Stimulated activated naive B cell treated with anti-CD40 and anti-IgM and Interleukin-4, amounts not matched to agents 10 μg/mL and 1 μg/mL and 100 μg/mL, for 72 hours (primary cell): Measurements from ENCODE around the gene CLK2.

Experiments
- ATAC-seq, 2 donors: fragments of 150-1000 bp; cut with Tn5 transposase; replicated peaks; 2 replicates each; pipeline ENCODE4 v1.10.0; 2021; ENCODE audit warnings: moderate library complexity in 1 of 2
- DNase-seq: peaks from one replicate; pipeline ENCODE4 v3.0.0; 2021
- H3K27ac Mint-ChIP-seq: one replicate; pipeline ENCODE4 v1.8.0; 2022; ENCODE audit warnings: mild to moderate bottlenecking, mixed read lengths
- H3K27me3 Mint-ChIP-seq, 2 donors: one replicate each; pipeline ENCODE4 v1.8.0; 2022; ENCODE audit warnings: mixed read lengths in 2 of 2
- H3K36me3 Mint-ChIP-seq, 2 donors: one replicate each; pipeline ENCODE4 v1.8.0; 2022; ENCODE audit warnings: mixed read lengths in 2 of 2, mild to moderate bottlenecking in 1 of 2
- H3K4me1 Mint-ChIP-seq, 2 donors: one replicate each; pipeline ENCODE4 v1.8.0; 2022; ENCODE audit warnings: mixed read lengths in 2 of 2, mild to moderate bottlenecking in 1 of 2
- H3K4me3 Mint-ChIP-seq, 2 donors: one replicate each; pipeline ENCODE4 v1.8.0; 2022; ENCODE audit warnings: mild to moderate bottlenecking in 2 of 2, mixed read lengths in 2 of 2, moderate library complexity in 1 of 2
- H3K9me3 Mint-ChIP-seq, 2 donors: one replicate each; pipeline ENCODE4 v1.8.0; 2022; ENCODE audit warnings: mixed read lengths in 2 of 2, mild to moderate bottlenecking in 1 of 2

Gene CLK2

DNA sequence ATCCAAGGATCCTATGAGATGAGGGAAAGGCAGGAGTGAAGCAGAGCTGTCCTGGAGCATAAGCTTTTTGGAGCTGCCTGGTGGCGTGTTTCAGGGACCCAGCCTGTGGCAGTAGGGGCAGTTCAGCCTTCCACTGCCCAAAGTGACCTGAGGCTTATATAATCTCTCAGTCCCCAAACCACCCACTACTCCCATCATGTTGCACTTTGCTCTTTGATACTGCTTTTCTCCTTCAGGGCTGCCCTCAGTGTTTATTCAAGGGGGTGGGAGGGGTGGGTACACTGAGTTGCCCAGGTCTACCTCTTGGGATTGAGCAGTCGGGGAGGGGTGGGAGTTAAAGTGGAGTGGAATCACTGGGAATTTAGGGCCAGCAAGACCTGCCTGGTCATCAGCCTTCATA, 13.2 kb upstream of the CLK2 start:
- Mint-ChIP-seq H3K27me3 (peaks cover 7 to 9% of the 10 kb centered on the region in 2 donors), H3K36me3 (peaks cover 2% of the 10 kb centered on the region in 2 donors), H3K9me3 (no peaks in the 10 kb centered on the region), H3K4me3 (no peak overlapping the region), H3K27ac (no peak overlapping the region), H3K4me1 (no peaks in the 10 kb centered on the region)
- ATAC-seq, result no peak
- no peak for DNase-seq

DNA sequence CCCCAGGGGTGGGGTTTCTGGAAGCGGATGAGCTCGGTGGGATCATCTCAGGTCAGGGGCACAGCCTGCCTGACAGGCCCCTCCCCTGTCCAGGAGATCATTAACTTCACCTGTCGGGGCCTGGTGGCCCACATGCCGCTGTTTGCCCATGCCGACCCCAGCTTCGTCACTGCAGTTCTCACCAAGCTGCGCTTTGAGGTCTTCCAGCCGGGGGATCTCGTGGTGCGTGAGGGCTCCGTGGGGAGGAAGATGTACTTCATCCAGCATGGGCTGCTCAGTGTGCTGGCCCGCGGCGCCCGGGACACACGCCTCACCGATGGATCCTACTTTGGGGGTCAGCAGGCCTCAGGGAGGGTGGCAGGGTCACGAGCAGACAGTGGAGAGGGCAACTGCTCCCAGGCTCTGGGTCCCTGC, 12.3 kb upstream of the CLK2 start:
- ATAC-seq (no peak), DNase-seq (no peak)
- Mint-ChIP-seq H3K27ac (no peak overlapping the region), H3K9me3 (no peaks in the 10 kb centered on the region), H3K36me3 (peaks cover 2% of the 10 kb centered on the region in 2 donors), H3K4me1 (no peaks in the 10 kb centered on the region), H3K4me3 (no peak overlapping the region), H3K27me3 (peaks cover 6% of the 10 kb centered on the region in 2 donors)

DNA sequence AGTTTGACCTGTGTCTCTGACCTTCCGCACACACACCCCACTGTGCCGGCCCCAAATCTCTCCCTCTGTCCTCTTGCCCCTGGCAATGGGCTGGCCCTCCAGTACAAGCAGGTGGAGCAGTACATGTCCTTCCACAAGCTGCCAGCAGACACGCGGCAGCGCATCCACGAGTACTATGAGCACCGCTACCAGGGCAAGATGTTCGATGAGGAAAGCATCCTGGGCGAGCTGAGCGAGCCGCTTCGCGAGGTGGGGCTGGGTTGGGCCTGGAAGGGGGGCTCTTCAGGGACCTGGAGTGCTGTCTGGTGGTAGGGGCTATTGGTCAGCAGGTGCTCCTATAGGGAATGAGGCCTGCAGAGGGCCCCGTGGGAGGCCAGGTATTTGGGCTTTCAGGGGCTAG, 11.8 kb upstream of the CLK2 start:
- peaks cover 1 to 2% of the 10 kb centered on the region in 2 donors for H3K27me3 Mint-ChIP-seq
- H3K27ac Mint-ChIP-seq, result no peak overlapping the region
- ATAC-seq (no peak), DNase-seq (no peak)
- no peak overlapping the region for H3K4me3 Mint-ChIP-seq
- peaks cover 2% of the 10 kb centered on the region in 2 donors for H3K36me3 Mint-ChIP-seq
- H3K4me1 Mint-ChIP-seq, result no peaks in the 10 kb centered on the region
- H3K9me3 Mint-ChIP-seq, result no peaks in the 10 kb centered on the region

DNA sequence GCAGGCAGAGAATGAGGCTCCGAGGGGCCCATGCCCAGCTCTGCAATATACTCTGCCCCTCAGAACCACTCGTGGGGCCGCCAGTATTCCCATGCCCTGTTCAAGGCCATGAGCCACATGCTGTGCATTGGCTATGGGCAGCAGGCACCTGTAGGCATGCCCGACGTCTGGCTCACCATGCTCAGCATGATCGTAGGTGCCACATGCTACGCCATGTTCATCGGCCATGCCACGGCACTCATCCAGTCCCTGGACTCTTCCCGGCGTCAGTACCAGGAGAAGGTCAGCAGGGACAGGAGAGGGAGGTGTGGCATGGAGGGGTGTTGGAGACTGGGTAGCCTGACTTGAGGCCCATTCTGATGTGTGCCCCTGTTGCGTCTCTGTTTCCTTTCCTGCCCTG, 11.2 kb upstream of the CLK2 start:
- Mint-ChIP-seq H3K27ac (no peak overlapping the region), H3K27me3 (no peaks in the 10 kb centered on the region), H3K4me1 (peaks cover 0 to 2% of the 10 kb centered on the region in 2 donors), H3K4me3 (no peak overlapping the region), H3K36me3 (peaks cover 2% of the 10 kb centered on the region in 2 donors), H3K9me3 (no peaks in the 10 kb centered on the region)
- DNase-seq (no peak), ATAC-seq (no peak)

DNA sequence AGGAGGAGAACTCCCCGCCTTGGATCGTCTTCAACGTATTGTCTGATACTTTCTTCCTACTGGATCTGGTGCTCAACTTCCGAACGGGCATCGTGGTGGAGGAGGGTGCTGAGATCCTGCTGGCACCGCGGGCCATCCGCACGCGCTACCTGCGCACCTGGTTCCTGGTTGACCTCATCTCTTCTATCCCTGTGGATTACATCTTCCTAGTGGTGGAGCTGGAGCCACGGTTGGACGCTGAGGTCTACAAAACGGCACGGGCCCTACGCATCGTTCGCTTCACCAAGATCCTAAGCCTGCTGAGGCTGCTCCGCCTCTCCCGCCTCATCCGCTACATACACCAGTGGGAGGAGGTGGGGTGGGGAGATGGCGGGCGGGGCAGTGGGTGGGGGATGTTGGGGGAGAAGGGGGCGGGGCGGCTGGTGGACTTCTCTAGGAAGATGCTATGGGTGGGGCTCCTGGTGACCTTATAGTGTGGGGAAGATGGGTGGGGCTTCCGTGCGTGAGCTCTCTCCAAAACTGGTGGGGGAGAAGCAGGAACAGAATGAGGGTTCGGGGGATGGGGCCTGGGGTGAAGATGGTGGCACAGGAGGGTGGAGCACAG, 9.3 kb upstream of the CLK2 start:
- Mint-ChIP-seq H3K27me3 (no peaks in the 10 kb centered on the region), H3K27ac (no peak overlapping the region), H3K9me3 (no peaks in the 10 kb centered on the region), H3K4me3 (no peak overlapping the region), H3K36me3 (peaks cover 0 to 2% of the 10 kb centered on the region in 2 donors), H3K4me1 (peaks cover 7 to 17% of the 10 kb centered on the region in 2 donors)
- DNase-seq (no peak), ATAC-seq (no peak)

DNA sequence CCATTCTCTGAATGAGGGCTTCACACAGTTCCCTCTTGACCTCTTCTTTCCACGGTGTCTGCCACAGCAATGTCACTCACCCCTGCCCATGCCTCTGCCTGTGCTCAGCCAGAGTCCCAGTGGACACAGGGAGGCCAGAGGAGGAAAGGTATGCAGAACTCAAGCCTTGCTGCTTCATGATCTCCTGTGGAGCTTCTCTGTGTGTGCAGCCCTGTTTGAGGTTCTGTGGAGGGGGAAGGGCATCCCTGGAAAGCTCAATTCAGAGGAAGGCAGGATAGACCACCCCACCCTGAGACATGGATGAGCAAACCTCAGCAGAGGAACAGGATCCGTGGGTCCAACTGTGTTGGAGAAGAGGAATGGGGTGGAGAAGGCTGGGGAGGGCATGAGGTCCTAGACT, 6.0 kb upstream of the CLK2 start:
- Mint-ChIP-seq H3K27ac (no peak overlapping the region), H3K36me3 (peaks cover 0 to 2% of the 10 kb centered on the region in 2 donors), H3K4me3 (no peak overlapping the region), H3K9me3 (no peaks in the 10 kb centered on the region), H3K4me1 (peaks cover 21 to 39% of the 10 kb centered on the region in 2 donors), H3K27me3 (no peaks in the 10 kb centered on the region)
- no peak for DNase-seq
- ATAC-seq, result no peak

DNA sequence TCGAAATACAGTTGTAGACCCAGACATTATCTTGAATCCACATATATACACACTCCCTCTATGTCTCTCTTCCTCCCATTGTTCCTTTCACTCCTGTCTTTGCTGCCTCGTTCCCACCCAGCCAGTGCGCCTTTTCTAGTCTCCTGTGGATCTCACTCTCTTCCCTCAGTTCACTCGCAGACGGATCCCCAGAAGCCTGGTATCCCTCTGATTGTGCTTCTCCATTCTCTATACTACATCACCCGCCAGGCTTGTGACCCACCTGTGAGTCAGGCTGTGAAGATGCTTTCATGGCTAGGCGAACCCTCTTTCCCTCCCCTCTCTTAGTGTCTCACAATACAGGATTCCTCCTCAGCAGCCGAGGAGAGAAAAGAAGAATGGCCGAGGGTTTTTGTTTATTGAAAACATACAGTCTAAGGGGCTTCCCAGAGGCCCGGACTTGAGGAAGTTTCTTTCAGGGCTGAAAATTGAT, 5.4 kb upstream of the CLK2 start:
- ATAC-seq (no peak), DNase-seq (no peak)
- peaks cover 0 to 3% of the 10 kb centered on the region in 2 donors for H3K36me3 Mint-ChIP-seq
- no peak overlapping the region for H3K27ac Mint-ChIP-seq
- no peaks in the 10 kb centered on the region for H3K9me3 Mint-ChIP-seq
- H3K4me3 Mint-ChIP-seq, result peak overlapping the region; percentile 22 to 26
- H3K4me1 Mint-ChIP-seq, result peaks cover 23 to 41% of the 10 kb centered on the region in 2 donors
- H3K27me3 Mint-ChIP-seq, result no peaks in the 10 kb centered on the region

DNA sequence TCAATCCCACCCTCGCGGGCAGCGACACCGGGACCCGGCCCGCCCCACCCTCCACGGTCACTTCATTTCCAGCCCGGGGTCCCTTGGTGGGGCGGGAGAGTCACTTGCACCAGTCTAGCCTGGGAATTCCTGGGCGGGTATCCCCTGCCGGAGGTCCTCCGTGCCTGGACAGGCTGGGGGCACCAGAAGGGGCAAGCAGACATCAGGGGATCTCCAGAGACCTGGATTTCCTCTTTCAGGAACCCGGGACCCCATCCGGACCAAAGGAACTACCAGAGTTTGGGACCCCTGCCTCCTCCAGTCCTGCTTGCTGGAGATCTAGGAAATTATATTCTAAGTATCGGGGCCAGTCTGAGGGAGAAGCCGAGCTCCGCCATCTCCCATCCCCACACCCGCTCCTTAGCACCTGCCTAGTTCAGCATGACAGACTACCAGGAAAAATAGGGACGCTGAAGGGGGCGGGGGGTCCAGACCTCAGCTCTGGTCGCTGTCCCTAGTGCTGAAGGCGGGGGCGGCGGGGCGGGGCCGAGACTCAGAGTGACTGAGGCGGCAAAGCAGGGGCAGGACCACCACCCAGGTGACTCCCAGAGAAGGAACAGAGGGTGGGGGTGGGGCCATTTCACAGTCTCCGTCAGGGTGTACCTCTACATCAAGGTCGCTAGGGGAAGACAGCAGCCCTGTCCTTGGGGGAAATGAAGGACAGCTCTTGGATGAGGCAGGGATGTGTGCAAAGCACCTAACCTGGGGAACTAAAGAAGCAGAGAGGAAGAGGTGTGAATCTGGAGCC, 4.8 kb upstream of the CLK2 start:
- H3K4me1 Mint-ChIP-seq, result peaks cover 27 to 44% of the 10 kb centered on the region in 2 donors
- H3K4me3 Mint-ChIP-seq, result peak overlapping the region; percentile 86 to 88
- no peaks in the 10 kb centered on the region for H3K27me3 Mint-ChIP-seq
- no peaks in the 10 kb centered on the region for H3K9me3 Mint-ChIP-seq
- H3K27ac Mint-ChIP-seq, result no peak overlapping the region
- H3K36me3 Mint-ChIP-seq, result peaks cover 2 to 8% of the 10 kb centered on the region in 2 donors
- DNase-seq (peak; percentile 47), ATAC-seq (peak; percentile 28 to 41)

DNA sequence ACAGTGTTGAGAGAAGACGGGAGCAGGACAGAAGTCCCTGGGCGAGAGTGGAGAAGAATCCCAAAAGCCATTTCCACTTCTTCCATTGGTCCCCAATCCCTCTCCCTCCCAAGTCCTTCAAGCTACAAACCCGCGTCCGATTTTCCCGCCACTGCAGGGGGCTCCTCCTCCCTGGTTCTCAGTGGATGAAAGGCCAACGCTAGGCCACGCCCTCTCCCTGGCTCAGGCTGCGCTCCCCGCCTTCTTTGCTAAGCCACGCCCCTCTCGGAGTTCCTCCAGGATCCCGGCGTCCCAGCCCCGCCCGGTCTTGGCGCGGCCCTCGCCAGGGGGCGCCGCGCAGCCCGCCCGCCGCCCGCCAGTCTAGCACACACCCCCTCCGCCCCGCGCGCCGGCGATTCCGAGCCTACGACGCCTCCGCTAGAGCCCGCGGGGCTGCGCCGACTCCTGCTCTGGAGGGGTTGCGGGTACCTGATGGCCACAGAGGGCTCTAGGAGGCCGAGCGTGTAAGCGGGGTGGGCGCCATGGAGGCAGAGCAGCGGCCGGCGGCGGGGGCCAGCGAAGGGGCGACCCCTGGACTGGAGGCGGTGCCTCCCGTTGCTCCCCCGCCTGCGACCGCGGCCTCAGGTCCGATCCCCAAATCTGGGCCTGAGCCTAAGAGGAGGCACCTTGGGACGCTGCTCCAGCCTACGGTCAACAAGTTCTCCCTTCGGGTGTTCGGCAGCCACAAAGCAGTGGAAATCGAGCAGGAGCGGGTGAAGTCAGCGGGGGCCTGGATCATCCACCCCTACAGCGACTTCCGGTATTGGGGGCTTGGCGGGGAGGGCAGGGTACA, 4.0 kb upstream of the CLK2 start, which contains the start of gene HCN3:
HCN3 (plus strand) TSS at position 394 of the 832 bp plus-strand sequence; CDS start at position 522, 128 bp downstream.
- H3K36me3 Mint-ChIP-seq, result peaks cover 7 to 11% of the 10 kb centered on the region in 2 donors
- H3K27ac Mint-ChIP-seq, result no peak within 1 kb of the TSS
- peak; percentile 91 for DNase-seq
- peak within 1 kb of the TSS; percentile 86 to 88 for H3K4me3 Mint-ChIP-seq
- H3K4me1 Mint-ChIP-seq, result peaks cover 32 to 51% of the 10 kb centered on the region in 2 donors
- peak; percentile 61 to 70 for ATAC-seq
- no peaks in the 10 kb centered on the region for H3K27me3 Mint-ChIP-seq
- H3K9me3 Mint-ChIP-seq, result no peaks in the 10 kb centered on the region

DNA sequence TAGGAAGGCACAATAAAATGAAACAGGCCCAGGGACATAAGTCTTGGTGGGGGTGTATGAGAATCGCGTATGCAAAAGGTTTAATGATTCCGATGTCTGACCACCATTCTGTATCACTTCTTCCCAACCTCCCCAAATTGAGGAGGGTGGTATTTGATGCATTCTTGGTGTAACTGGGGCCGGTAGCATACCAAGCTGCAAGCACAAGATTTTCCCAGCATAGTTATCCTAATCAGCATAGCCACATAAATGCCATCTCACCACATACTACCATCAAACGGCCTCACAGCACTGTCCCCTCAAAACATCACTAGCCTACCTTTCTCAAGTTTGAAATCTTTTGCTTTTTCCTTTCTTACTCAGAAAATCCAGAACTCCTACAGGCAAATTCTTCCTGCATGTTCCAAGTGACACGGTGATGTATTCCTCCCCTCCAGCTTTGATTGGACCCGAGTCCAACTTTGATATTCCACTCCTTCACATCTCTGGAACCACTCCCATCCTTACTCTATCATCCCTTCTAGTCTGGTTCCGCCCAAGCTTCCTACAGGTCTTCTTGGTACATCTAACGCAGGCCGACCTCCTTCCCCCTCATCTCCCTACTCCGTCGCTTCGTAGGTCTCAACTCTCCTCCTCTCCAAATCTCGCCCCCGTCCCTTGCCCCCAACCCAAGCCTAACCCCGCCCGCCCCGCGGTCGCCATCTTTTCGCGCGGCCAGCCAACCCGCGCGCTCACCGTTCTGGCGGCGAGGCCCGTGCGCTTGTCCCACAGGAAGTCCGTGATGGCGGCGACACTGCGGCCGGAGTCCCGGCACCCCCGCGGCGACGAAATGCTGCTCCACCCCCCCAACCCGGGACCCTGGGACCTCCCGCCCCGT, 600 bp downstream of the CLK2 start:
- H3K4me3 Mint-ChIP-seq, result peak overlapping the region; percentile 92 to 94
- H3K27ac Mint-ChIP-seq, result peak overlapping the region; percentile 95
- DNase-seq, result no peak
- peaks cover 23 to 36% of the 10 kb centered on the region in 2 donors for H3K36me3 Mint-ChIP-seq
- peaks cover 29 to 47% of the 10 kb centered on the region in 2 donors for H3K4me1 Mint-ChIP-seq
- peak; percentile 42 to 56 for ATAC-seq
- H3K27me3 Mint-ChIP-seq, result no peaks in the 10 kb centered on the region
- no peaks in the 10 kb centered on the region for H3K9me3 Mint-ChIP-seq

DNA sequence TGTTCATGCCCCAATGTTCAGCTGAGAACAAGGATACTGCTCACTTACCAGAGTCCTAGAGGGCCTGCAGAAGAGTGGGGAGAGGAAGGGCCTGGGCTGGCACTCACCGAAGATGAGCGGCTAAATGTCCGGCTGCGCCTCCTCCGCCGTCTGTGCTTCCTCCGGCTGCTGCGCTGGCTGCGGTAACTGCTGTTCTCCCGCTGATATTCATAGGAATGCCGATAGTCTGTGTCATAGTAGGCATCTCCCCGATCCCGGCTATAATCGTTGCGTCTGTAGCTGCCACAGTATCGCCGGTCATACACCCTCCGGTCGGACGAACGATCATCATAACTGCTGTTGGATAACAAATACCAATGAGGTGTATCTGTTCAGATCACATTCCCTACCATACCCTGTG, 3.9 kb downstream of the CLK2 start:
- H3K4me1 Mint-ChIP-seq, result peaks cover 15 to 33% of the 10 kb centered on the region in 2 donors
- peaks cover 46 to 59% of the 10 kb centered on the region in 2 donors for H3K36me3 Mint-ChIP-seq
- ATAC-seq, result no peak
- no peaks in the 10 kb centered on the region for H3K27me3 Mint-ChIP-seq
- no peak overlapping the region for H3K4me3 Mint-ChIP-seq
- no peaks in the 10 kb centered on the region for H3K9me3 Mint-ChIP-seq
- H3K27ac Mint-ChIP-seq, result no peak overlapping the region
- DNase-seq, result no peak

DNA sequence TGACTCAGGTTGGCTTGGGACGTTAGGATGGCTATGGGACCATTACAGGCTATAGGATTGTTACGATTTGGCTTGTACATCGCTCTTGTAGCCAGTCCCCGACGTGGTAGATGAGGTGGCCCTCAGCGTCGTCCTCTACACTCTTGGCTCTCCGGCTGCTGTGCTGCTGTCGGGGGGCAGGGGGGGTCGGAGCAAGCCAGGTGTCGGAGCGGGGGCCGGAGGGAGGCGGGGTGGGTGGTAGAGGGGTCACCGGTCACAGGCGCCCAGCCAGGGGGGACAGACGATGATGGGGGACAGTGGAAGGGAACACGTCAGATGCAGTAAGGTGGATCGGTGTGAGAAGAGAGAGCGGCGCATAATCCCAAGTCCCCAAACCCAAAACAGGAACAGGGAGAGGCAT, 4.7 kb downstream of the CLK2 start:
- H3K36me3 Mint-ChIP-seq, result peaks cover 50 to 64% of the 10 kb centered on the region in 2 donors
- ATAC-seq (no peak), DNase-seq (no peak)
- H3K9me3 Mint-ChIP-seq, result no peaks in the 10 kb centered on the region
- no peak overlapping the region for H3K27ac Mint-ChIP-seq
- peaks cover 13 to 37% of the 10 kb centered on the region in 2 donors for H3K4me1 Mint-ChIP-seq
- no peak overlapping the region for H3K4me3 Mint-ChIP-seq
- no peaks in the 10 kb centered on the region for H3K27me3 Mint-ChIP-seq

DNA sequence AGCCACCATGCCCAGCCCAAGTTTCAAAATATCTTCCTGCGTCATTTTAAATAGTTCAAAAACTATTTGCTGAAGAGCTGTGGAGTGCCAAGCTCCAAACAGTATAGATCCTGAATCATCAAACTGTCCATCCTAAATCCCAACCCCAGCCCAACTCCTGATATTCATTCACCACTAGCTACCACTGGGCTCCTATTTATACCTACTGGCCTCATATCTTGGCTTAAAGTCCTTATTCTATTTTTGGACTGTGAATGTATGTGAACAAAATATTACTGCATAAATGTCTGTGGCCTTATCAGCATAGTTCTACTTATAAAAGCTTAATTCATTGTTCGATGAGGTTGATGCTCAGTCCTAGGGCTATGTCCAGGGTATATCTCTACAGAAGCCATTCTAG, 5.9 kb downstream of the CLK2 start:
- no peak overlapping the region for H3K4me3 Mint-ChIP-seq
- no peaks in the 10 kb centered on the region for H3K9me3 Mint-ChIP-seq

More for the DNA sequence above, 5.9 kb downstream of the CLK2 start:
- H3K36me3 Mint-ChIP-seq, result peaks cover 56 to 68% of the 10 kb centered on the region in 2 donors
- DNase-seq (no peak), ATAC-seq (no peak)
- H3K4me1 Mint-ChIP-seq, result peaks cover 17 to 41% of the 10 kb centered on the region in 2 donors
- no peak overlapping the region for H3K27ac Mint-ChIP-seq
- no peaks in the 10 kb centered on the region for H3K27me3 Mint-ChIP-seq
